GM12878 (cell line): ENCODE results near the gene FAM185A.
"Not testable (repeated sequence)": the region's sequence is repeated elsewhere in the genome, so short reads cannot be mapped to it uniquely, and the experiment has no call there.

ENCODE experiments used
- ESRRA ChIP-seq: IDR thresholded peaks from 2 replicates; pipeline ENCODE4 v1.6.1; 2012; ENCODE audit warnings: mild to moderate bottlenecking, low read length, improper control_type of control experiment
- EZH2 ChIP-seq: IDR thresholded peaks from 2 replicates; pipeline ENCODE4 v1.6.1; 2012; ENCODE audit warnings: low read depth, mild to moderate bottlenecking, control low read depth, inconsistent platforms, low read length, borderline replicate concordance; ENCODE audit not compliant: control insufficient read depth
- POLR2AphosphoS2 ChIP-seq: IDR thresholded peaks from 2 replicates; pipeline ENCODE4 v1.6.1; 2011; ENCODE audit warnings: low read depth, mild to moderate bottlenecking, low read length, improper control_type of control experiment, moderate library complexity
- POLR2AphosphoS5 ChIP-seq: IDR thresholded peaks from 2 replicates; pipeline ENCODE4 v1.6.1; 2011; ENCODE audit warnings: mild to moderate bottlenecking, low read length, inconsistent platforms
- RCOR1 ChIP-seq: conservative IDR thresholded peaks from 2 replicates; pipeline ENCODE4 v1.6.1; 2012; ENCODE audit warnings: low read depth, low read length, improper control_type of control experiment
- RFX5 ChIP-seq: IDR thresholded peaks from 2 replicates; pipeline ENCODE4 v1.6.1; 2011; ENCODE audit warnings: low read depth, low read length, improper control_type of control experiment
- SREBF2 ChIP-seq: IDR thresholded peaks from 2 replicates; pipeline ENCODE4 v1.6.1; 2012; ENCODE audit warnings: mild to moderate bottlenecking, low read length
- SUPT20H ChIP-seq: IDR thresholded peaks from 2 replicates; pipeline ENCODE4 v1.6.1; 2011; ENCODE audit warnings: low read depth, mild to moderate bottlenecking, low read length, moderate library complexity, borderline replicate concordance; ENCODE audit not compliant: control insufficient read depth
- TCF12 ChIP-seq: IDR thresholded peaks from 2 replicates; pipeline ENCODE4 v1.6.1; 2011; ENCODE audit warnings: low read depth, mild to moderate bottlenecking, low read length
- YY1 ChIP-seq: IDR thresholded peaks from 2 replicates; pipeline ENCODE4 v1.6.1; 2011; ENCODE audit warnings: low read depth, mild to moderate bottlenecking, low read length
- ZNF217 ChIP-seq: fragments of 450-650 bp; IDR thresholded peaks from 2 replicates; pipeline ENCODE4 v1.6.1; 2017; ENCODE audit warnings: antibody characterized with exemption, mild to moderate bottlenecking
- TF ChIP-seq, protein P1 (sequence below), 3 experiments: IDR thresholded peaks in 2 of 3; conservative IDR thresholded peaks in 1 of 3; 2 replicates each; pipeline ENCODE4 v1.5.1; 2011; ENCODE audit warnings: low read depth in 3 of 3, low read length in 3 of 3, mild to moderate bottlenecking in 3 of 3, control low read depth in 2 of 3, moderate library complexity in 2 of 3, inconsistent platforms in 1 of 3, mixed read lengths in 1 of 3; ENCODE audit not compliant: control insufficient read depth in 2 of 3, insufficient read depth in 1 of 3; ENCODE audit errors: extremely low read depth in 1 of 3
- TF ChIP-seq, protein P2 (sequence below): IDR thresholded peaks from 2 replicates; pipeline ENCODE4 v1.6.1; 2011; ENCODE audit warnings: mild to moderate bottlenecking, low read depth, low read length, moderate library complexity; ENCODE audit not compliant: insufficient replicate concordance

DNA sequence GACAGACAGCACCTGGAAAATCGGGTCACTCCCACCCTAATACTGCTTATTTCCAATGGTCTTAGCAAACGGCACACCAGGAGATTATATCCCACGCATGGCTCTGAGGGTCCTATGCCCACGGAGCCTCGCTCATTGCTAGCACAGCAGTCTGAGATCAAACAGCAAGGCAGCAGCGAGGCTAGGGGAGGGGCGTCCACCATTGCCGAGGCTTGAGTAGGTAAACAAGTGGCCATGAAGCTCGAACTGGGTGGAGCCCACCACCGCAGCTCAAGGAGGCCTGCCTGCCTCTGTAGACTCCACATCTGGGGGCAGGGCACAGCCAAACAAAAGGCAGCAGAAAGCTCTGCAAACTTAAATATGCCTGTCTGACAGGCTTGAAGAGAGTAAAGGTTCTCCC, 32.1 kb downstream of the FAM185A start:
- not testable (repeated sequence) for TF ChIP-seq EZH2, TCF12, ZNF217, ESRRA, POLR2AphosphoS5, RFX5, SUPT20H, YY1, RCOR1, POLR2AphosphoS2, SREBF2
- TF ChIP-seq, protein P1, sequence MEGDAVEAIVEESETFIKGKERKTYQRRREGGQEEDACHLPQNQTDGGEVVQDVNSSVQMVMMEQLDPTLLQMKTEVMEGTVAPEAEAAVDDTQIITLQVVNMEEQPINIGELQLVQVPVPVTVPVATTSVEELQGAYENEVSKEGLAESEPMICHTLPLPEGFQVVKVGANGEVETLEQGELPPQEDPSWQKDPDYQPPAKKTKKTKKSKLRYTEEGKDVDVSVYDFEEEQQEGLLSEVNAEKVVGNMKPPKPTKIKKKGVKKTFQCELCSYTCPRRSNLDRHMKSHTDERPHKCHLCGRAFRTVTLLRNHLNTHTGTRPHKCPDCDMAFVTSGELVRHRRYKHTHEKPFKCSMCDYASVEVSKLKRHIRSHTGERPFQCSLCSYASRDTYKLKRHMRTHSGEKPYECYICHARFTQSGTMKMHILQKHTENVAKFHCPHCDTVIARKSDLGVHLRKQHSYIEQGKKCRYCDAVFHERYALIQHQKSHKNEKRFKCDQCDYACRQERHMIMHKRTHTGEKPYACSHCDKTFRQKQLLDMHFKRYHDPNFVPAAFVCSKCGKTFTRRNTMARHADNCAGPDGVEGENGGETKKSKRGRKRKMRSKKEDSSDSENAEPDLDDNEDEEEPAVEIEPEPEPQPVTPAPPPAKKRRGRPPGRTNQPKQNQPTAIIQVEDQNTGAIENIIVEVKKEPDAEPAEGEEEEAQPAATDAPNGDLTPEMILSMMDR (IDR thresholded peaks at IDR 0.05 in 2 of 3, conservative IDR thresholded peaks at IDR 0.05 in 1 of 3; ENCODE audit: control insufficient read depth in 2 of 3, extremely low read depth in 1 of 3, insufficient read depth in 1 of 3, low read depth in 3 of 3, low read length in 3 of 3) = not testable (repeated sequence)
- TF ChIP-seq, protein P2, sequence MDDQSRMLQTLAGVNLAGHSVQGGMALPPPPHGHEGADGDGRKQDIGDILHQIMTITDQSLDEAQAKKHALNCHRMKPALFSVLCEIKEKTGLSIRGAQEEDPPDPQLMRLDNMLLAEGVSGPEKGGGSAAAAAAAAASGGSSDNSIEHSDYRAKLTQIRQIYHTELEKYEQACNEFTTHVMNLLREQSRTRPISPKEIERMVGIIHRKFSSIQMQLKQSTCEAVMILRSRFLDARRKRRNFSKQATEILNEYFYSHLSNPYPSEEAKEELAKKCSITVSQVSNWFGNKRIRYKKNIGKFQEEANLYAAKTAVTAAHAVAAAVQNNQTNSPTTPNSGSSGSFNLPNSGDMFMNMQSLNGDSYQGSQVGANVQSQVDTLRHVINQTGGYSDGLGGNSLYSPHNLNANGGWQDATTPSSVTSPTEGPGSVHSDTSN = not testable (repeated sequence)
